Measurements from ENCODE around the gene NPIPB8. TPM values are rescaled to one million over a fixed set of nuclear protein-coding genes. Genes with fewer than 3 reads are reported as not detected.

NPIPB8 gene
- total RNA-seq, 1 experiment from 2014 or later: not detected

GRCh38 chr16:28602529-28602928 is 35.3 kb upstream of the NPIPB8 start:
- ATAC-seq: no peak
- Histone ChIP-seq H3K36me3 (ENCODE audit: control insufficient read depth, insufficient read depth, low read length) (no peaks in the 10 kb centered on the region), H3K9me3 (ENCODE audit: control insufficient read depth, insufficient read depth, low read depth, low read length) (no peaks in the 10 kb centered on the region), H3K27me3 (ENCODE audit: control insufficient read depth, insufficient read depth, low read length) (no peaks in the 10 kb centered on the region), H3K27ac (ENCODE audit: low read length) (no peak overlapping the region), H3K4me3 (ENCODE audit: low read depth in 2 of 2, low read length in 2 of 2) (no peak overlapping the region), H3K4me1 (ENCODE audit: control insufficient read depth, insufficient read depth, low read length) (no peaks in the 10 kb centered on the region)
- CTCF ChIA-PET: no interaction called here
- POLR2A ChIA-PET: no interaction called here
- BruUV-seq (replicated peaks): no TSS peak
- in situ Hi-C loops (cut with HindIII; ENCODE audit: low pct_unique_long_range_greater_than_20kb, low sequenced_read_pairs): no loop called here
- TF ChIP-seq POLR2AphosphoS5 (IDR thresholded peaks at IDR 0.05; ENCODE audit: low read depth, low read length) (no peak), TCF7L2 (IDR thresholded peaks at IDR 0.05; ENCODE audit: low read depth, low read length) (no peak), REST (IDR thresholded peaks at IDR 0.05; ENCODE audit: insufficient read depth in 1 of 2, low read depth in 2 of 2, low read length in 1 of 2) (no peak), CTCF (IDR thresholded peaks at IDR 0.05) (no peak), SIN3A (IDR thresholded peaks at IDR 0.05; ENCODE audit: borderline replicate concordance, insufficient read depth, low read depth, low read length) (no peak)
- intact Hi-C loops (cut with micrococcal nuclease; ENCODE audit: unreplicated experiment): no loop called here
- DNase-seq (ENCODE audit: low read depth, low spot score): no peak

GRCh38 chr16:28603381-28604185 is 34.3 kb upstream of the NPIPB8 start:
- CTCF ChIA-PET: no interaction called here
- Histone ChIP-seq H3K27ac (ENCODE audit: low read length) (no peak overlapping the region), H3K9me3 (ENCODE audit: control insufficient read depth, insufficient read depth, low read depth, low read length) (no peaks in the 10 kb centered on the region), H3K36me3 (ENCODE audit: control insufficient read depth, insufficient read depth, low read length) (no peaks in the 10 kb centered on the region), H3K4me1 (ENCODE audit: control insufficient read depth, insufficient read depth, low read length) (no peaks in the 10 kb centered on the region), H3K4me3 (ENCODE audit: low read depth in 2 of 2, low read length in 2 of 2) (no peak overlapping the region), H3K27me3 (ENCODE audit: control insufficient read depth, insufficient read depth, low read length) (no peaks in the 10 kb centered on the region)
- no peak for TF ChIP-seq TCF7L2 (IDR thresholded peaks at IDR 0.05; ENCODE audit: low read depth, low read length)
- in situ Hi-C loops (cut with HindIII; ENCODE audit: low pct_unique_long_range_greater_than_20kb, low sequenced_read_pairs) (no loop called here), intact Hi-C loops (cut with micrococcal nuclease; ENCODE audit: unreplicated experiment) (no loop called here)
- ATAC-seq (no peak), DNase-seq (ENCODE audit: low read depth, low spot score) (no peak)
- POLR2A ChIA-PET: no interaction called here
- BruUV-seq (replicated peaks): no TSS peak

GRCh38 chr16:28604186-28604565 is 33.7 kb upstream of the NPIPB8 start:
- Histone ChIP-seq H3K36me3 (ENCODE audit: control insufficient read depth, insufficient read depth, low read length) (no peaks in the 10 kb centered on the region), H3K27me3 (ENCODE audit: control insufficient read depth, insufficient read depth, low read length) (no peaks in the 10 kb centered on the region), H3K9me3 (ENCODE audit: control insufficient read depth, insufficient read depth, low read depth, low read length) (no peaks in the 10 kb centered on the region), H3K4me3 (ENCODE audit: low read depth in 2 of 2, low read length in 2 of 2) (no peak overlapping the region), H3K27ac (ENCODE audit: low read length) (no peak overlapping the region), H3K4me1 (ENCODE audit: control insufficient read depth, insufficient read depth, low read length) (no peaks in the 10 kb centered on the region)
- in situ Hi-C loops (cut with HindIII; ENCODE audit: low pct_unique_long_range_greater_than_20kb, low sequenced_read_pairs): no loop called here
- no TSS peak for BruUV-seq (replicated peaks)
- TF ChIP-seq POLR2AphosphoS5 (IDR thresholded peaks at IDR 0.05; ENCODE audit: low read depth, low read length) (no peak), REST (IDR thresholded peaks at IDR 0.05; ENCODE audit: insufficient read depth in 1 of 2, low read depth in 2 of 2, low read length in 1 of 2) (no peak), SIN3A (IDR thresholded peaks at IDR 0.05; ENCODE audit: borderline replicate concordance, insufficient read depth, low read depth, low read length) (no peak), CTCF (IDR thresholded peaks at IDR 0.05) (no peak), TCF7L2 (IDR thresholded peaks at IDR 0.05; ENCODE audit: low read depth, low read length) (no peak)
- no peak for DNase-seq (ENCODE audit: low read depth, low spot score)
- intact Hi-C loops (cut with micrococcal nuclease; ENCODE audit: unreplicated experiment): no loop called here
- no peak for ATAC-seq
- ChIA-PET CTCF (no interaction called here), POLR2A (no interaction called here)
